CD14-positive monocyte (primary cell): ENCODE data around the gene KCNAB1. TPM values are rescaled to one million over a fixed set of nuclear protein-coding genes. Genes with fewer than 3 reads are reported as not detected.

Experiments
- DNase-seq, 3 donors: peaks; one replicate each; pipeline ENCODE4 v3.0.0-alpha.2; 2011 to 2022
- H2AFZ ChIP-seq: 2 replicates; pipeline ENCODE4 v1.6.0; 2012; ENCODE audit warnings: mild to moderate bottlenecking, low read depth, low read length, inconsistent platforms; ENCODE audit not compliant: insufficient read depth, poor library complexity, severe bottlenecking
- H3K27ac ChIP-seq, 2 donors: 1 replicate in 1 of 2; 2 replicates in 1 of 2; pipeline ENCODE4 v1.5.1; 2012 to 2013; ENCODE audit warnings: low read length in 2 of 2, control low read depth in 1 of 2, inconsistent platforms in 1 of 2, low read depth in 1 of 2, mild to moderate bottlenecking in 1 of 2
- H3K27me3 ChIP-seq, 2 donors: one replicate each; pipeline versions ENCODE4 v1.6.0 to v1.6.1; 2011 to 2013; ENCODE audit warnings: low read length in 2 of 2; ENCODE audit not compliant: control insufficient read depth in 2 of 2, insufficient read depth in 2 of 2
- H3K36me3 ChIP-seq, 2 donors: replicated peaks in 1 of 2; 1 replicate in 1 of 2; 2 replicates in 1 of 2; pipeline versions ENCODE4 v1.5.1 to v1.6.1; 2012 to 2013; ENCODE audit warnings: low read length in 2 of 2, control low read depth in 1 of 2, inconsistent platforms in 1 of 2, mild to moderate bottlenecking in 1 of 2; ENCODE audit not compliant: insufficient read depth in 2 of 2, control insufficient read depth in 1 of 2
- H3K4me1 ChIP-seq, 2 donors: 1 replicate in 1 of 2; 2 replicates in 1 of 2; pipeline versions ENCODE4 v1.5.1 to v1.6.1; 2012 to 2013; ENCODE audit warnings: low read length in 2 of 2, control low read depth in 1 of 2, inconsistent platforms in 1 of 2, mild to moderate bottlenecking in 1 of 2, moderate library complexity in 1 of 2; ENCODE audit not compliant: insufficient read depth in 2 of 2, control insufficient read depth in 1 of 2
- H3K4me2 ChIP-seq: replicated peaks from 2 replicates; pipeline ENCODE3; 2012; ENCODE audit warnings: low read length, moderate library complexity, mild to moderate bottlenecking; ENCODE audit not compliant: poor library complexity, severe bottlenecking; ENCODE audit errors: extremely low read depth
- H3K4me3 ChIP-seq, 3 experiments: fragments of 200-600 bp in 1 of 3; sonication (generic) in 1 of 3; replicated peaks in 1 of 3; 1 replicate in 2 of 3; 2 replicates in 1 of 3; pipeline ENCODE4 v1.5.1; 2011 to 2013; ENCODE audit warnings: low read length in 3 of 3, mild to moderate bottlenecking in 3 of 3, control low read depth in 2 of 3, low read depth in 2 of 3, inconsistent platforms in 1 of 3, moderate library complexity in 1 of 3
- H3K79me2 ChIP-seq: 2 replicates; pipeline ENCODE4 v1.6.0; 2012; ENCODE audit warnings: mild to moderate bottlenecking, control low read depth, inconsistent platforms, low read length, moderate library complexity; ENCODE audit not compliant: insufficient read depth
- H3K9ac ChIP-seq: 2 replicates; pipeline ENCODE4 v1.6.0; 2017; ENCODE audit warnings: low read length, mild to moderate bottlenecking; ENCODE audit not compliant: insufficient read depth, poor library complexity, severe bottlenecking
- H3K9me3 ChIP-seq, 2 donors: replicated peaks in 1 of 2; 1 replicate in 1 of 2; 2 replicates in 1 of 2; pipeline versions ENCODE4 v1.5.1 to v1.6.1; 2012 to 2013; ENCODE audit warnings: low read length in 2 of 2, control low read depth in 1 of 2; ENCODE audit not compliant: control insufficient read depth in 1 of 2, insufficient read depth in 1 of 2
- H4K20me1 ChIP-seq: 2 replicates; pipeline ENCODE4 v1.6.0; 2012; ENCODE audit warnings: mild to moderate bottlenecking, low read length, control low read depth, moderate library complexity; ENCODE audit not compliant: insufficient read depth
- H3K27ac Mint-ChIP-seq, 7 donors: one replicate each; pipeline ENCODE4 v1.8.0; 2020; ENCODE audit warnings: mild to moderate bottlenecking in 7 of 7, mixed read lengths in 7 of 7, moderate library complexity in 6 of 7, inconsistent platforms in 2 of 7
- H3K27me3 Mint-ChIP-seq, 3 donors: one replicate each; pipeline ENCODE4 v1.8.0; 2021 to 2022; ENCODE audit warnings: low read depth in 3 of 3, mild to moderate bottlenecking in 3 of 3, mixed read lengths in 3 of 3, moderate library complexity in 3 of 3, inconsistent platforms in 1 of 3
- H3K36me3 Mint-ChIP-seq, 2 donors: one replicate each; pipeline ENCODE4 v1.8.0; 2020; ENCODE audit warnings: mixed read lengths in 2 of 2, inconsistent platforms in 1 of 2, mild to moderate bottlenecking in 1 of 2
- H3K4me1 Mint-ChIP-seq: one replicate; pipeline ENCODE4 v1.8.0; 2020; ENCODE audit warnings: mild to moderate bottlenecking, mixed read lengths
- H3K4me3 Mint-ChIP-seq, 2 donors: one replicate each; pipeline ENCODE4 v1.8.0; 2020; ENCODE audit warnings: mild to moderate bottlenecking in 2 of 2, mixed read lengths in 2 of 2, moderate library complexity in 1 of 2
- H3K9me3 Mint-ChIP-seq, 7 donors: one replicate each; pipeline ENCODE4 v1.8.0; 2020 to 2022; ENCODE audit warnings: mixed read lengths in 7 of 7, mild to moderate bottlenecking in 6 of 7, moderate library complexity in 6 of 7, inconsistent platforms in 2 of 7
- WGBS: methylation state at CpG from one replicate; pipeline ENCODE4 v1.1.5; 2013; ENCODE audit warnings: missing lambda C conversion rate; ENCODE audit not compliant: insufficient coverage; 5-methylcytosine and 5-hydroxymethylcytosine counted together
- intact Hi-C, 2 donors: fragments of 100-400 bp; cut with micrococcal nuclease; formaldehyde crosslinking; loops; one replicate each; pipeline versions ENCODE4 v1.15.0 to v1.15.1; 2023
- polyA plus RNA-seq, 3 donors: library from polyadenylated mRNA; depleted of rRNA in 1 of 3; unstranded in 2 of 3; stranded (reverse) in 1 of 3; fragments of 300-500 nt in 2 of 3; fragments of >200 nt in 1 of 3; fragmentation: Illumina TruSeq in 2 of 3; gene quantifications; 1 replicate in 2 of 3; 2 replicates in 1 of 3; pipeline ENCODE4 v1.2.3, GENCODE V29; 2012 to 2021
- TF ChIP-seq, protein P1 (sequence below): fragments of 200-600 bp; IDR thresholded peaks from one replicate; pipeline ENCODE4 v1.8.0; 2022; ENCODE audit warnings: antibody characterized with exemption, mild to moderate bottlenecking

Gene KCNAB1
- polyA plus RNA-seq, 3 donors: 0.08 to 0.14 TPM; not detected in 1

DNA sequence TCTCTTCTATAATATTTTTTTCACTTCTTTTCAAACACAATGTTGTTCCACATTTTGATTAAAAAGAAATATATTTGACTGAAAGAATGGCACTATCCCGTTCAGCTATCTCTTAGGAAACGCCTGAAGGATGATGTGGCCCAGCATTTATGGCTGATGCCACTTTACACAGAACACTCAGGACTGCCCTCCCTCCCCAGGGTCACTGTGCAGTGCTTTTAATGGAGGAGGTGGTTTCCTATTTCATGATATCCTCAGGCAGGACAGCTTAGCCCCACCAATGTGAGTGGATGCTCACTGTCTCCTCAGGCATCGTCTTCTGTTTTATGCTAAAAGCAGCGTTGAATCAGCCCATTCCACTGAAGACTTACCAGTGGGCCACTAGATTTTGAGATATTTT is 135.9 kb downstream of the KCNAB1 start:
- H3K36me3 Mint-ChIP-seq: no peaks in the 10 kb centered on the region
- Histone ChIP-seq H3K4me2 (no peak overlapping the region), H3K36me3 (no peaks in the 10 kb centered on the region), H3K27ac (no peak overlapping the region), H3K79me2 (no peaks in the 10 kb centered on the region), H2AFZ (no peak overlapping the region), H3K9me3 (no peaks in the 10 kb centered on the region), H3K4me3 (no peak overlapping the region), H4K20me1 (no peaks in the 10 kb centered on the region), H3K4me1 (no peaks in the 10 kb centered on the region), H3K9ac (no peak overlapping the region), H3K27me3 (no peaks in the 10 kb centered on the region)
- no peak for DNase-seq
- H3K4me1 Mint-ChIP-seq: no peaks in the 10 kb centered on the region
- intact Hi-C loops: no loop called here
- H3K27ac Mint-ChIP-seq: no peak overlapping the region
- no CpG with 5 or more reads among the region's 4 CpGs for WGBS
- peaks cover 0 to 2% (median 0%) of the 10 kb centered on the region in 7 donors for H3K9me3 Mint-ChIP-seq
- TF ChIP-seq, protein P1, sequence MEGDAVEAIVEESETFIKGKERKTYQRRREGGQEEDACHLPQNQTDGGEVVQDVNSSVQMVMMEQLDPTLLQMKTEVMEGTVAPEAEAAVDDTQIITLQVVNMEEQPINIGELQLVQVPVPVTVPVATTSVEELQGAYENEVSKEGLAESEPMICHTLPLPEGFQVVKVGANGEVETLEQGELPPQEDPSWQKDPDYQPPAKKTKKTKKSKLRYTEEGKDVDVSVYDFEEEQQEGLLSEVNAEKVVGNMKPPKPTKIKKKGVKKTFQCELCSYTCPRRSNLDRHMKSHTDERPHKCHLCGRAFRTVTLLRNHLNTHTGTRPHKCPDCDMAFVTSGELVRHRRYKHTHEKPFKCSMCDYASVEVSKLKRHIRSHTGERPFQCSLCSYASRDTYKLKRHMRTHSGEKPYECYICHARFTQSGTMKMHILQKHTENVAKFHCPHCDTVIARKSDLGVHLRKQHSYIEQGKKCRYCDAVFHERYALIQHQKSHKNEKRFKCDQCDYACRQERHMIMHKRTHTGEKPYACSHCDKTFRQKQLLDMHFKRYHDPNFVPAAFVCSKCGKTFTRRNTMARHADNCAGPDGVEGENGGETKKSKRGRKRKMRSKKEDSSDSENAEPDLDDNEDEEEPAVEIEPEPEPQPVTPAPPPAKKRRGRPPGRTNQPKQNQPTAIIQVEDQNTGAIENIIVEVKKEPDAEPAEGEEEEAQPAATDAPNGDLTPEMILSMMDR: no peak
- peaks cover 0 to 4% (median 1%) of the 10 kb centered on the region in 3 donors for H3K27me3 Mint-ChIP-seq
- H3K4me3 Mint-ChIP-seq: no peak overlapping the region

DNA sequence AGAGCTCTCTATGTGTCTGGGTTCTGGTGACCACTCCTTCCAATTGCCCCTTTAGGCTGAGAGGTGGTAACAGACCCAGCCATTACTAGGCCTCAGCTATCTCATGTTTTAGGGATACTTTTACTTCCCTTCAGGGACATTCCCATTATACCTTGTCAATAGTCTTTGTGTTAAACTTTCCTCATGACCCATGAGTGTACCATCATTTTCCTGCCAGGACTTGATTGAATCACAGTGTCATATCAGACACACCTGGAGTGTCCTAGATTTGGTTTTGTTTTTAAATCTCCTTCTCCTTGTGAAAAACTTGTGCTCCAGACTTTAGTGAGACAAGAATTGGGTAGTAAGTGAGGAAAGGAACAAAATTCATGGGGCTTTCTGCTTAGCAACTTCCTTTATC is 136.6 kb downstream of the KCNAB1 start:
- no peaks in the 10 kb centered on the region for H3K36me3 ChIP-seq
- no peak for DNase-seq
- H3K9ac ChIP-seq: no peak overlapping the region
- no peak overlapping the region for H3K27ac ChIP-seq
- no peaks in the 10 kb centered on the region for H3K27me3 ChIP-seq
- no peaks in the 10 kb centered on the region for H3K9me3 ChIP-seq
- H3K4me3 Mint-ChIP-seq: no peak overlapping the region
- H3K27me3 Mint-ChIP-seq: peaks cover 0 to 3% (median 1%) of the 10 kb centered on the region in 3 donors
- H3K9me3 Mint-ChIP-seq: peaks cover 0 to 2% (median 0%) of the 10 kb centered on the region in 7 donors
- intact Hi-C loops: no loop called here
- no peaks in the 10 kb centered on the region for H3K36me3 Mint-ChIP-seq
- no peaks in the 10 kb centered on the region for H4K20me1 ChIP-seq
- TF ChIP-seq, protein P1: no peak
- H3K27ac Mint-ChIP-seq: no peak overlapping the region
- H3K4me1 Mint-ChIP-seq: no peaks in the 10 kb centered on the region
- H2AFZ ChIP-seq: no peak overlapping the region
- H3K79me2 ChIP-seq: no peaks in the 10 kb centered on the region
- no peak overlapping the region for H3K4me3 ChIP-seq
- H3K4me1 ChIP-seq: no peaks in the 10 kb centered on the region
- no peak overlapping the region for H3K4me2 ChIP-seq
